GM20431 (cell line): ENCODE measurements around the gene DSC2.
"Not testable (repeated sequence)": the region's sequence is repeated elsewhere in the genome, so short reads cannot be mapped to it uniquely, and the experiment has no call there.

Experiments
- in situ Hi-C: fragments of 300-500 bp; cut with MseI, MboI; formaldehyde crosslinking; loops from one replicate; pipeline ENCODE4 v1.15.0; 2020; ENCODE audit warnings: low sequenced_read_pairs; ENCODE audit not compliant: unreplicated experiment

DSC2 gene

GRCh38 chr18:31102025-31102684, at the start of gene DSC2:
TSS of gene DSC2 (minus strand) at chr18:31102421. CDS start at chr18:31101971, 450 bp downstream.
- in situ Hi-C loops: no loop called here

GRCh38 chr18:31149351-31149750, 47.1 kb upstream of the DSC2 start:
- in situ Hi-C loops: no loop called here

- in situ Hi-C loops: no loop called here
Measured at GRCh38 chr18:31148600-31148999, 46.4 kb upstream of the DSC2 start.

DNA sequence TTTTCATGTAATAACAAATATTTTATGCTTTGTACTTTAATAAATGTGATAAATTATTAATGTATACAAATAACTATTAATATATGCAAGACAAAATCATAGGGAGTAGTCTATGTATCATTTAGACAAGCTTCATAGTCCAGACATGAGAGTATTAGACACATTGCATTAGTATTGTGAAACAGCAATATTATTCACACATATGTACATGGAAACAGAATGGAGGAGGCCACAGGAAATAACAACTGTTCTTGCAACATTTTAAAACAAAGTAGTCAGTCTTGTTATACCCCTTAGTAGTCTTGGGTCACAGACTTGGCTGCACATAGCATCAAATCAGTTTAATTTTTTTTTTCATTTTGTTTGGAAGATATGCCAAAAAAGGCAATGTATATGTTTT, 44.6 kb upstream of the DSC2 start:
- in situ Hi-C loops: no loop called here

DNA sequence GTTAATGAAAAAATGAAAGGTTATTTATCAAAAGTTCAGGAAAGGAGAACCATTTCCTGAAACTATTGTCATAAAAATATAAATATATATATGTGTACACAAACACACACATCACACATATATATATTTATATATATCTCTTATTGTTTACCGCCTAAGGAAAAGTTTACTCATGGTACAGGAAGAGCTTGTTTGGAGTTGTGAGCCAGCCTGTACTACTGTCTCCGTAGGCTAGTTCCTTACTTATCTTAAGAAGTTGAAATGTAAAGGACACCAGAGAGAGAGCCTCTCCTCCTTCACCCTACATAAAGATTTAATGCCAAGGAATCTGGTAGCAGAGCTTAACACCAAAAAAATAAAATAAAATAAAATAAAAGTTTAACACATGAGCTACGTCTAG, 40.8 kb upstream of the DSC2 start:
- in situ Hi-C loops: no loop called here

GRCh38 chr18:31138709-31139108, 36.5 kb upstream of the DSC2 start:
- in situ Hi-C loops: no loop called here

DNA sequence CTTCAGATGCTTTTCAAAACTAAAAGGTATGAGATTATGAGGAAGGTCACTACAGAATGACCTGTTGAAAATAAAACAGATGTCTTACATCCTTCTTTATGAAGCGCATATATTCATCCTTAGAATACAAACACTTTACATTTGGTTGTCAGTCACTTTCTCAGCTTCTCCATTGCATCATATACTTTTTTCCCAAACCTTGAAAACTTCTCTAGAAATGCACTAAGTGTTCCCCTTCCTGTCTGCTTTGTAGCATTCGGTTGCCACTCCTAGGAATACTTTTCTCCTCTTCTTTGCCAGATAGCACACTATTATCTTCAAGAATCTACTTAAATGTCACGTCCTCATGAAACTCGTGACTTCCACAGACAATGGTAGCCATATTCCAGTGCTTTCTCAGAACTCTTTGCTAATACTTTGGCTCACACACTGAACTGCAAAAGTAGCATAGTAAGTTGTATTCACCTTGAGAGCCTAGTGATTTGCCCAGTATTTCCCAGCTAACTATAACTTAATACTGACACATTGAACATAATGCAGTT, 32.8 kb upstream of the DSC2 start:
- in situ Hi-C loops: no loop called here

DNA sequence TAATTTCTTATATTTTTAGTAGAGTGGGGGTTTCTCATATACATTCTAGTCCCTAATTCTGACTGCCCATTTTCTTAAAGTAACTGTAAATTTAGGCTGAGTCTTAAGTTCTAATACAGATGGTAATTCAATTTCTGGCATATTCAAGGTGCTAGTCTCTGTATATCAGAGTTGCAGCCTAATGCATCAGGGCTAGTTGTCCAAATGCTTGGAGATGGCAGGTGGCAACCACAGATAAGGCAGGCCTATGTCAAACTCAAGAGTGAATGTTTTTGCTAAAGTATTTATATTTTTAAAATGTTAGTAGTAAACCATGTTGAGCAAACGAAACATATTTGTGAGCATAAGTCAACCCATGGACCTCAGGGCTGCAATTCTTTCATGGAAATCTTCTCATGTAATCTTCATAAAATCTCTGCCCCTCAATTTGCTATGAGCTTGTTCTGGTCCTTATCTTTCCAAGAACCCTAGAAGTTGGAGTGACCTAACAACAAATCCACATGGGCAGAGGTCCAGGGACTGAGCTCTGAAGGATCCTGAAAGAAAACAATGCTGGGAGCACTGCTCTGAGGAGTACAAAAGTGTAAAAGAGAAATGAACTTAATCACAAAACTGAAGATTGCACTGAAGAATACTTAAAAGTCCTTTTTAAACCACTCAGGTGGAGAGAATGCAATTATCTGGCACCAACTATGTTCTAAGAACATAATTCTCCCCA, 27.3 kb upstream of the DSC2 start:
- in situ Hi-C loops: no loop called here

- in situ Hi-C loops: no loop called here
Measured at GRCh38 chr18:31125878-31126277, 23.7 kb upstream of the DSC2 start.

DNA sequence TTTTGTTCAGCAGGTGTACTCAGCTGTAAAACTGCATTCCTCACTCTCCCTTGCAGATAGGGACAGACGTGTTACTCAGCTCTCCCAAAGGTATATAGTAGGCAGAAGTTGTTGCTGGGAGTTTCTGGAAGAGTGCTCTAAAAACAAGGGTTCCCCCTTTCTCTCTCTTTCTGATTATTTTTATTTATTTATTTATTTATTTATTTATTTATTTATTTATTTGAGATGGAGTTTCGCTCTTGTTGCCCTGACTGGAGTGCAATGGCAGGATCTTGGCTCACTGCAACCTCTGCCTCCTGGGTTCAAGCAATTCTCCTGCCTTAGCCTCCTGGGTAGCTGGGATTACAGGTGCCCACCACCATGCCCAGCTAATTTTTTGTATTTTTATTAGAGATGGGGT, 20.9 kb upstream of the DSC2 start:
- in situ Hi-C loops: not testable (repeated sequence)

GRCh38 chr18:31120594-31120993, 18.4 kb upstream of the DSC2 start:
- in situ Hi-C loops: no loop called here

GRCh38 chr18:31116853-31117595, 14.8 kb upstream of the DSC2 start:
- in situ Hi-C loops: no loop called here

- in situ Hi-C loops: no loop called here
Measured at GRCh38 chr18:31112804-31113203, 10.6 kb upstream of the DSC2 start.

DNA sequence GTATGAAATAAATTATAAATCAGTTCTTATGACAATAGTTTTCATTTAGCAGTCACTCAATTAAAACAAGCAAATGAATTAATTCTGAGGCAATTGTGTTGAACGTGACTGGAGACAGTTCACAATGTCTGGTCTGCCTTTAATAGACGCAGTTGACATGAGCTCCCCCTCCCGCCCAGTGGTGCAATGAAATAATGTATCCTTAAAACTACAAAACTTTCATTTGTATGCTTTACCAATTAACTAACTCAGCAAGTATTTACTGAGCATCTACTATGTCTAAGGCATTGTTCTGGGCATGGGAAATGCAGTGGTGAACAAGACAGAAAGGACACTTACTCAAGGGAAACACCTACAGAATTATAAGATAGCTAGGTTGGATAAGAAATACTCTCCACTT, 3.5 kb upstream of the DSC2 start:
- in situ Hi-C loops: no loop called here

DNA sequence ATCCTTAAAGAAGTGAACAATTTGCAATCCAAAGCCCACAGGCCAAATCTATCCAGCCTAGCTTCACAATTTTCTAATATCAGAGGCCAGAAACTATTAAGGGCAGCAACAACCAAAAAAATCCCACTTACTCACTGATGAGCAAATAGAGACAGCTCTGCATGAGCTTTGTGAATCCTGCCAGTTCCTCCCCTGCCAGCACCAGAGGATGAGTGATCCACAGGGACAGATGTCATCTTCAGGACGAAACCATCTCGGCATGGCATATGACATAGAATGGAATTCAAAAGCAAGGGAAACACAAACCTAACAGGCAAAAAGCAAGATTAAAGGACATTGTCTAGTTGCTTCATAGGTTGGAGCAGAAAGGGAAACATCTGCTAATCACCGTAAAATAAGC, 2.2 kb upstream of the DSC2 start:
- in situ Hi-C loops: no loop called here

GRCh38 chr18:31103423-31103822, 1.2 kb upstream of the DSC2 start:
- in situ Hi-C loops: no loop called here

GRCh38 chr18:31102941-31103340, 720 bp upstream of the DSC2 start:
- in situ Hi-C loops: no loop called here

- in situ Hi-C loops: no loop called here
Measured at GRCh38 chr18:31101183-31102024, 817 bp downstream of the DSC2 start.

GRCh38 chr18:31100436-31101182, 1.6 kb downstream of the DSC2 start:
- in situ Hi-C loops: no loop called here
